ENCODE measurements around the gene ETAA1.

The ETAA1 gene

DNA sequence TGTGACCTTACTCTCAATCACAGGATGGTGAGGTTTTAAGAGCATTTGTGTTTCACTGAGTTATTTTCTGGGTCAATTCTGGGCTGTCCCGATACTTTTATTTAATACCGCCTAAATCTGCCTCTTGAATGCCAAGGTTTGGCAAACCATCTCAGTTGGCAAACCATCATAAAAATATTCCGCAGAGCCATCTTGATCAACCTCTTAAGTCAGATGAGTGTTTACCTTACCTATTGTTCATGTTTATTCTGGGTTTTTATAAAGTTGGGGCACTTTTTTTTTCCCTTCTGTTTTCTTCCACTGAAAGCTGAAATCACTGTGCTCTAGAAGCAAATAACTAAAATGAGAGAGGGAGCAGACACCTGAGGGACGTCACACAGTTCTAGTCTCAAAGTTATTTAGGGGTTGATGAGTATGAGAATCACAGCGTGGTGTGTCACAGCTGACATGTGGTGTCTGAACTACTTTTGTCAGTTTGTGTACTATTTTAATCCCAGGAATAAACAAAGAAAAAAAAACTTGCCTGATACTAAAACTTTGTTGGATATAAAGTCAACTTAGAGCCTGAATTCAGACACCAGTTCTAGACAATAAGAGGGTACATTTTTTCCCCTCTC is 48.6 kb downstream of the ETAA1 start:
- DNase-seq: no peak

DNA sequence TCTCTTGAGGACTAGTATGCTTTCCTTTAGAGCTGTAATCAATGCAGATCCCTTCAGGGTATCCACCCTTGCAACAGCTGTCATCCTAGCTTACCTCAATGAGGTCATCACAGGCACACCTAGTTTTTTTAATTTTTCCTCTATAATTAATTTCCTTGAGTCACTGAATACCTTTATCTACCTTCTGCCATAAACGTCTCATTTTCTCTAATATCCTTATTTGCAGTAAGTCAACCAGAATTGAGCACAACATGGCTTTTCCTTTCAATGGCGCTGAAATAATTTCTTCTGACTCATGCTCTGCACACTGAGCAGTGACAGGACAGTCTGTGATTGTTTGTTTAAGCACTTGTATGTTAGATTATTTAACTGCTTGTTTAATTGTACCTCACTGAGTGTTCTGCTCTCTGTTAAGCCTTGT is 49.4 kb downstream of the ETAA1 start:
- DNase-seq: no peak

DNA sequence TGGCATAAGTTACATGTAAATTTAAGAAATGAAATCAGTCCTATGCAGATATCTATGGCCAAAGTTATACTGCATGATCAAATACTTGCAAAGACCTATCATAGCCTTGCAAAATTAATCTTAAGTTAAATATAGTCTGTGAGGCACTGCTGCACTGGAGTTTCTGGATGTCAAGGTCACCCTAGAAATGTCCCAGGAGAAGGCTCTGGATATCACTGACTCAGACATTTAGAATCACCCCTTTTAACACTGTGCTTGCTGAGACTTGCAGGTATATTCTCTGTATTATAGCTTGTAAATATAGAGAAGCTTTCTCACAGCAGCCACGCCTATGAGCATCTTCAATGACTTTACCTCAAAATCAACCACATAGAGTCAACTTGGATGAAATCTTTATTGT is 51.5 kb downstream of the ETAA1 start:
- DNase-seq: no peak

DNA sequence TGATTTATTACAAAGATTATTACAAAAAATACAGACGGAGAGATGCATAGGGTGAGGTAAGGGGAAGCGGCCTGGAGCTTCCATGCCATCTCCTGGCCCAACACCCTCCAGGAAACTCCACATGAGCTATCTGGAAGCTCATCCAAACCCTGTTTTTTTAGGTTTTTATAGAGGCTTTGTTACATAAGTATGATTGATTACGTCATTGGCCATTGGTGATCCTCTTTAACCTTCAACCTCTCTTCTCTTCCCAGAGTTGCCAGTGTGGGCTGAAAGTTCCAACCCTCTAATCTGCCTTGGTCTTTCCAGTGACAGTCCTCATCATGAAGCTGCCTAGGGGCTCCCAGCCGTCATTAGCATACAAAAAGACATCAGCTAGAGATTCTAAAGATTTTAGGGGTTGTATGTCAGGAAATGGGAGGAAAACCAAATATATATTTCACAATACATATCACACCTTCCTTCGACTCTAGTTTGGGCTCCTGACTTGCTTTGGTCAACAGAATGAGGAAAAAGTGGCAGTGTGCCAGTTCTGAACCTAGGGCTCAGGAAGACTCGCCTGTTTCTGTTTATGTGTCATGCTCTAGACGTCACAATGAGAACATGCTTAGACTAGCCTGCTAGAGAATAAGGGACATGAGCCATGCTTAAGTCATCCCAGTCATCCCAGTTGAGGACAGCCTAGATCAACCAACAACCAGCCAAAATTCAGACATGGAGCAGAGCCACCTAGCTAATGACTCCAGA is 54.1 kb downstream of the ETAA1 start:
- DNase-seq: no peak

DNA sequence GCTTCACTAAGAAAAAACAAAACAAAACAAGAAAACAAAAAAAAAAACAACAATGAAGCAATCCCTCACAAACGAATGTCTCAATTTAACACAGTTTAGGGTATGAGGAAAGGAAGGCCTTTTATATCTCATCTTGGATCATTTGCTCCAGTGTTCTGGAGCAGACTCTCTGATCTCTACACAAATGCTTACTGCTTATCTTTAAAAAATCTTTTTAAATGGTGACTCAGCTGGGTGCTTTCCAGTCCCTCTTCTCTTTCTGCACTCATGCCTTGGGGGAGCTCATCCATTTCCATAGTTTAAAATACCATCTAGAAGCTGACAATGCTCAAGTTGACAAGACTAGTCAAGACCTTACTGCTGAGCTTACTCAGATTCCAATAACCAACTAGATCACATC is 56.2 kb downstream of the ETAA1 start:
- DNase-seq: no peak

DNA sequence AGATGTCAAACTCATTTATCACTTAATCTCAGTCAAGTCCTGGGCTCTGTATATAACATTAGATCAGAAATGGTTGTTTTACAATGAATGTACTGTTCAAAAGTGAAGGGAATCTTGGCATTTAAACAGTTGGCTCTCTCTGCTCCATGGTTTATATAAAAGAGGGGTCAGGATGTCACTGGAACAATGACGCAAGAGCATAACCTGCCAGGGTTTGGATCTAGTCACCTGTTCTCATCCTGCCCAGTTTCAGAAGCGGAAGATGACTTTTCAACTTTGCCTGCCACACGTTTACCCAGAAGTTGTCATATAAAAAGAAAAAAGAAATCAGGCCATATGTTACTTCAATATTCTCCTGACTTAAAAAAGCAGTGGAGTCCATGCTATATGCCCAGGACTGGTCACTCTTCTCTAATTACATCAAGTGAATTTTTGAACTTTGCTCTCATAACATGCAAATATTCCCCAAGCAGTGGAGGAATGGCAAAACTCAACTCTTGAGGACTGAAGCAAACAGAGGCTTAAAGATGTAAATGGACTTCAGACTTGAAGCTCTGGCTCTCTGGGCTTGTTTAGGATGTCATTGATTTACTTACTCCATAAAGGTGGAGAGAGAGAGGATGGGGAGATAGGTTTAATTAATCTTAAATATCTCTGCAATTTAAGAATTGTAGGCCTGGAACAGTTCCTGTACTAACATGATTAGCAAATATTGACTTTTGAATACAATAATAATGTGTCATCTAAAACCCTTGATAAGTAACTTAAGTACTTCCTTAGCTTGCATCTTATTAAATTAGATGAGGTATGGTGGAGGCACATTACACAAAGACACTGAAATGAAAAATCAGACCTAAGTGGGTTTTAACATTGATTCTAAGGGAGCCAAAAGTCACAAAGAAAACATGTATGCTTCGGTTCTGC is 58.3 kb downstream of the ETAA1 start:
- DNase-seq: no peak

DNA sequence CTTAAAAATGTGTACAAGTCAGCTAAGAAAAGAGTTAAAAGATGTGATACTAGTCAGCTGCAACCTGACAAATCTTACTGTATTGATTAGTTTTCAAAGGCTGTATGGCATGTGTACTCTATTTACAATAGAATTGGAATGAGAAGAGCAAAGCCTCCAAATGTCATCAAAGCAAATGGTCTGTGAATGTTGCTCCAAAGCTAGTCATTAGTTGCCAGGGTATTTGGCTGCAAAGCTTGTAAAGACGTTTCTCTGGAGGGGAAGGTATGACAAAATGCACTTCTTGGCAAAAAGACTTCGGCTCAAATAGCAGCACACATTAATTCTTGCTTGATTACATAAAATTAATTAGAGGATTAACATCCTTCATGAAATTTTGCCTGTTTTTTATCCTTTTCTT is 59.3 kb downstream of the ETAA1 start:
- no peak for DNase-seq

DNA sequence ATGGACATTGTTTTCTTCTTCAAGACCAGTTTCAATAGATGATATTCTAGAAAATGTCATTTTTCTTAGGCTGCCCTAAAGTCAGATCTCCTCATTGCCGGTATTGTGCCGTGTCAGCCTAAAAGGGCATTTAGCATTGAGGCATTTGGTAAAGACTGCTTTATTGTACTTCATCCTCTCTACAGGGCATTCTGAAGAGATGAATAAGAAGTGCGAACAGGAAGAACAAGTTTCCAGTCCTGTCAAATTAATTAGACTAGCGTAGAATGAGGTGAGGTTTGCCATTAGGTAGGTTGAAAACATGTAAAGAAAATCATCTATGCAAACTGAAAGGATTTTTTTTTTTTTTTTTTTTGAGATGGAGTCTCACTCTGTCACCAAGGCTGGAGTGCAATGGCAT is 60.6 kb downstream of the ETAA1 start:
- no peak for DNase-seq

DNA sequence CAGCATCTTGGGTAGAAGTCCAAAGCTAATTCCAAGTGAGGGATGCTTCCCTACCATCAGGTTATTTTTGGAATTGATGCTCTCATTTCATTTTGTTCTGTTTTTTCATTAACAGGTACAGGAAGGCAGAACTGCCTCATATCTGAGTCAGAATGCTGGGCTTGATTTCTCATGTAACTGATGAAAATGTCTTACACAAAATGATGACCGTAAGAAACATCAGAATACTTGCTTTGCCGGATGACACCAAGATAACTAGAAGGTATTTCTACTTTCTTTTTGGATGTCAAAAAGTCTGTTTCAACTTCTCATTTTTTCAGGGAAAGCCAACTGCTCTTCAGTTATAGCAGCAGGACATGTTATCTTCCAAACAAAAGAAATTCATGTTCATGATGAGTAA is 62.6 kb downstream of the ETAA1 start:
- no peak for DNase-seq

Measured in NCI-H2227 treated with DMSO at 0.1 percent for 48 hours (cell line).